ENCODE measurements around the gene DLG2. TPM values are rescaled to one million over a fixed set of nuclear protein-coding genes. Genes with fewer than 3 reads are reported as not detected.
"Not testable (repeated sequence)": the region's sequence is repeated elsewhere in the genome, so short reads cannot be mapped to it uniquely, and the experiment has no call there.

The DLG2 gene
- total RNA-seq, 2 experiments from 2014 or later: 1.7 to 2.1 TPM

- intact Hi-C loops (cut with DNase I, micrococcal nuclease): no loop called here
- CTCF ChIA-PET: no interaction called here
- POLR2A ChIA-PET: no interaction called here
- DNase-seq (no peak), ATAC-seq (no peak)
- no peaks in the 10 kb centered on the region for H3K36me3 Mint-ChIP-seq (ENCODE audit: low read depth)
- H3K4me1 Mint-ChIP-seq: no peaks in the 10 kb centered on the region
- H3K9me3 Mint-ChIP-seq (ENCODE audit: low read depth): peaks cover 18% of the 10 kb centered on the region
- no peak overlapping the region for H3K4me3 Mint-ChIP-seq
- H3K27me3 Mint-ChIP-seq: peaks cover 4% of the 10 kb centered on the region
- H3K27ac Mint-ChIP-seq: no peak overlapping the region
These were observed 2202.6 kb downstream of the DLG2 start for GRCh38 chr11:83424376-83425136.

DNA sequence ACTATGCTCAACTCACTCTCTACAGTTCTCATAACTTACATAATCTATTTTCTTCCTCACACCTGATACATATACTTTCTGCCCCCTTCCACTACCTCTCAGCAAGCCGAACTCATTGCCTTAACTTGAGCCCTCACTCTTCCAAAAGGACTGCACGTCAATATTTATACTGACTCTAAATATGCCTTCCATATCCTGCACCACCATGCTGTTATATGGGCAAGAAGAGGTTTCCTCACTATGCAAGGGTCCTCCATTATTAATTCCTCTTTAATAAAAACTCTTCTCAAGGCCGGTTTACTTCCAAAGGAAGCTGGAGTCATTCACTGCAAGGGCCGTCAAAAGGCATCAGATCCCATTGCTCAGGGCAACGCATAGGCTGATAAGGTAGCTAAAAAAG, 2204.5 kb downstream of the DLG2 start:
- CTCF ChIA-PET; H3K36me3 Mint-ChIP-seq (ENCODE audit: low read depth); intact Hi-C loops (cut with DNase I, micrococcal nuclease); ATAC-seq; H3K27me3 Mint-ChIP-seq; POLR2A ChIA-PET; H3K4me3 Mint-ChIP-seq; DNase-seq; H3K27ac Mint-ChIP-seq; H3K4me1 Mint-ChIP-seq: not testable (repeated sequence)
- H3K9me3 Mint-ChIP-seq (ENCODE audit: low read depth): peaks cover 18% of the 10 kb centered on the region

- intact Hi-C loops (cut with DNase I, micrococcal nuclease): no loop called here
- H3K36me3 Mint-ChIP-seq (ENCODE audit: low read depth): no peaks in the 10 kb centered on the region
- H3K27me3 Mint-ChIP-seq: no peaks in the 10 kb centered on the region
- no peak overlapping the region for H3K27ac Mint-ChIP-seq
- H3K4me1 Mint-ChIP-seq: no peaks in the 10 kb centered on the region
- H3K4me3 Mint-ChIP-seq: no peak overlapping the region
- ChIA-PET POLR2A (no interaction called here), CTCF (interaction anchor here (0.7 kb wide), 1 partner anchor 96 kb away, joined by 4 read pairs; no protein-coding TSS in a partner anchor)
- ATAC-seq: no peak
- H3K9me3 Mint-ChIP-seq (ENCODE audit: low read depth): no peaks in the 10 kb centered on the region
- no peak for DNase-seq
These were observed 2216.3 kb downstream of the DLG2 start for GRCh38 chr11:83410605-83411565.

DNA sequence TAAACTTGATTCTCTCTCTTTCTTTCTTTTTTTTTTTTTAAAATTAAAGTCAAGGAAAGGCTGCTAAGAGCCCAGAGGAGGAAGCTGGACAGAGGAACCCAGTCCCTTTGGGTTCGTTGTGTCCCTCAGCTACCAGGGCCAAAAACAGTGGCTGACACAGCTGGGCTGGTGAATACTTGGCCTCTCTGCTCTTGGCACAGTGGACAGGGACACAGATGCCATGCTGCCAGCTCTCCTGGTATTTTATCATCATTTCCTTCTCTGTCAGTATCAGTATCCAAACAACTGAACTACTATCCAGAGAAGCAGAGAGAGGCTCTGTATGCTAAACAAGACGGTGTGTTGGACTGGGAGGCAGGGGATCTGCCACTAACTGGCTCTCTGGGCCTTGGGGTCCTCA, 2217.3 kb downstream of the DLG2 start:
- CTCF ChIA-PET: interaction anchor here (0.6 kb wide), 1 partner anchor 118 kb away, joined by 4 read pairs; no protein-coding TSS in a partner anchor
- ATAC-seq: no peak
- intact Hi-C loops (cut with DNase I, micrococcal nuclease): no loop called here
- DNase-seq: no peak
- no peak overlapping the region for H3K4me3 Mint-ChIP-seq
- no peaks in the 10 kb centered on the region for H3K4me1 Mint-ChIP-seq
- H3K36me3 Mint-ChIP-seq (ENCODE audit: low read depth): no peaks in the 10 kb centered on the region
- H3K27me3 Mint-ChIP-seq: no peaks in the 10 kb centered on the region
- H3K27ac Mint-ChIP-seq: no peak overlapping the region
- POLR2A ChIA-PET: no interaction called here
- H3K9me3 Mint-ChIP-seq (ENCODE audit: low read depth): peaks cover 2% of the 10 kb centered on the region

- H3K4me1 Mint-ChIP-seq: no peaks in the 10 kb centered on the region
- ATAC-seq (no peak), DNase-seq (no peak)
- H3K36me3 Mint-ChIP-seq (ENCODE audit: low read depth): no peaks in the 10 kb centered on the region
- ChIA-PET CTCF (interaction anchor here (0.6 kb wide), 1 partner anchor 118 kb away, joined by 4 read pairs; no protein-coding TSS in a partner anchor), POLR2A (no interaction called here)
- no peak overlapping the region for H3K27ac Mint-ChIP-seq
- intact Hi-C loops (cut with DNase I, micrococcal nuclease): no loop called here
- H3K9me3 Mint-ChIP-seq (ENCODE audit: low read depth): peaks cover 2% of the 10 kb centered on the region
- no peak overlapping the region for H3K4me3 Mint-ChIP-seq
- H3K27me3 Mint-ChIP-seq: no peaks in the 10 kb centered on the region
These were observed 2217.7 kb downstream of the DLG2 start for GRCh38 chr11:83409476-83409875.

DNA sequence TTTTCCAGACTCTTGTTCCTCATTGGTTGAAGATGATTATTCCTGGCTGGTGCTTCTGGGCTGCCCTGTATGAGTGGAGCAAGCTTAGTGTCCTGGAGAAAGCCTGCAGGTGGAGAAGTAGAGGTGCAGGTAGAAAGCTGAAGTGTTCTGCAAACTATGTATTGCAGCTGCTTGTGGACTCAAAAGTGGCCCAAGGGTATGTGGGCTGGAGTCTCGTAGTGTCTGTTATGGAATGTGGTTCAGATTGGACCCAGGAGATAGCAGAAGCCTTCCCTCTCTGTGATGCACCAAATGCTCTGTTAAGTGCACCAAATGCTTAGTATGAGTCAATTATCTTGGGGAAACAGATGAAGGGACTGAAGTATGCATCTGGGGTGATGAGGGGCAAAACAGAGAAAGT, 2218.2 kb downstream of the DLG2 start:
- DNase-seq: no peak
- POLR2A ChIA-PET: no interaction called here
- Mint-ChIP-seq H3K27ac (no peak overlapping the region), H3K4me1 (no peaks in the 10 kb centered on the region), H3K36me3 (ENCODE audit: low read depth) (no peaks in the 10 kb centered on the region), H3K4me3 (no peak overlapping the region), H3K27me3 (no peaks in the 10 kb centered on the region), H3K9me3 (ENCODE audit: low read depth) (peaks cover 2% of the 10 kb centered on the region)
- no peak for ATAC-seq
- CTCF ChIA-PET: no interaction called here
- intact Hi-C loops (cut with DNase I, micrococcal nuclease): no loop called here

Other genes with a start within 250 kb of the DLG2 start
- gene TMEM126B, start 1.2 kb upstream of the DLG2 start, total RNA-seq: 10 to 100 TPM; 62.7 to 74.2 TPM
- 10 to 100 TPM; 21.7 to 37.4 TPM for gene TMEM126A, start 20.6 kb upstream of the DLG2 start, total RNA-seq
- gene CREBZF, start 37.8 kb upstream of the DLG2 start, total RNA-seq: 10 to 100 TPM; 30.4 to 35.9 TPM
- not detected for gene CCDC89, start 58.9 kb upstream of the DLG2 start, total RNA-seq
- 1 to 10 TPM; 5.2 to 6.8 TPM for gene SYTL2, start 183.8 kb upstream of the DLG2 start, total RNA-seq
- gene CCDC83, start 228.0 kb upstream of the DLG2 start, total RNA-seq: not detected